HepG2 (cell line): ENCODE data around the gene SEC24D. TPM values are rescaled to one million over a fixed set of nuclear protein-coding genes. Genes with fewer than 3 reads are reported as not detected.

Experiments
- AKAP8 ChIP-seq: sonication (generic); formaldehyde crosslinking; IDR thresholded peaks from 2 replicates; pipeline ENCODE4 v1.5.1; 2020; ENCODE audit warnings: mild to moderate bottlenecking, missing genetic modification reagents
- FOXJ3 ChIP-seq: sonication (generic); formaldehyde crosslinking; IDR thresholded peaks from 2 replicates; pipeline ENCODE4 v1.4.0; 2020; ENCODE audit warnings: missing genetic modification reagents, mild to moderate bottlenecking, borderline replicate concordance
- FOXK1 ChIP-seq: sonication (generic); formaldehyde crosslinking; IDR thresholded peaks from 2 replicates; pipeline ENCODE4 v1.4.0; 2020; ENCODE audit warnings: low read depth, missing genetic modification reagents, borderline replicate concordance
- GATA4 ChIP-seq: sonication (generic); IDR thresholded peaks from 2 replicates; pipeline ENCODE4 v1.6.1; 2016; ENCODE audit warnings: antibody characterized with exemption, low read depth, borderline replicate concordance
- GFI1 ChIP-seq: sonication (generic); formaldehyde crosslinking; IDR thresholded peaks from 2 replicates; pipeline ENCODE4 v1.5.0; 2020; ENCODE audit warnings: missing genetic modification reagents, mild to moderate bottlenecking, borderline replicate concordance
- GTF3A ChIP-seq: sonication (generic); formaldehyde crosslinking; conservative IDR thresholded peaks from 2 replicates; pipeline ENCODE4 v1.4.0; 2020; ENCODE audit warnings: mild to moderate bottlenecking, missing genetic modification reagents
- HDAC2 ChIP-seq: sonication (generic); formaldehyde crosslinking; IDR thresholded peaks from 2 replicates; pipeline ENCODE4 v1.4.0; 2020; ENCODE audit warnings: missing genetic modification reagents
- HNF4A ChIP-seq: sonication (generic); formaldehyde crosslinking; IDR thresholded peaks from 2 replicates; pipeline ENCODE4 v1.4.0; 2020; ENCODE audit warnings: missing genetic modification reagents
- HNRNPLL ChIP-seq: fragments of 200-400 bp; formaldehyde crosslinking; IDR thresholded peaks from 2 replicates; pipeline ENCODE4 v1.6.1; 2017; ENCODE audit warnings: mild to moderate bottlenecking, low read depth, low read length; ENCODE audit not compliant: poor library complexity, severe bottlenecking
- RFX1 ChIP-seq: fragments of 450-650 bp; IDR thresholded peaks from 2 replicates; pipeline ENCODE4 v1.6.1; 2017
- RXRB ChIP-seq: IDR thresholded peaks from 2 replicates; pipeline ENCODE4 v1.6.1; 2016; ENCODE audit warnings: borderline replicate concordance, missing genetic modification reagents, missing compliant biosample characterization
- TCF12 ChIP-seq, 2 experiments: fragments of 450-650 bp in 1 of 2; sonication (generic) in 1 of 2; formaldehyde crosslinking in 1 of 2; IDR thresholded peaks; 2 replicates each; pipeline versions ENCODE4 v1.6.1 to v1.8.0; 2017 to 2022; ENCODE audit warnings: antibody characterized with exemption in 1 of 2, mild to moderate bottlenecking in 1 of 2, missing genetic modification reagents in 1 of 2, moderate library complexity in 1 of 2
- XRCC5 ChIP-seq: fragments of 200-400 bp; formaldehyde crosslinking; optimal IDR thresholded peaks from 2 replicates; pipeline ENCODE3; 2017; ENCODE audit warnings: mild to moderate bottlenecking, low read length
- ZBTB7B ChIP-seq: sonication (generic); formaldehyde crosslinking; IDR thresholded peaks from 2 replicates; pipeline ENCODE4 v1.4.0; 2020; ENCODE audit warnings: missing genetic modification reagents
- ZMYM2 ChIP-seq: sonication (generic); formaldehyde crosslinking; IDR thresholded peaks from 2 replicates; pipeline ENCODE4 v1.8.0; 2022; ENCODE audit warnings: mild to moderate bottlenecking, missing genetic modification reagents
- ZNF136 ChIP-seq: sonication (generic); formaldehyde crosslinking; IDR thresholded peaks from 2 replicates; pipeline ENCODE4 v1.8.1; 2022; ENCODE audit warnings: low read depth, mild to moderate bottlenecking, moderate library complexity, missing genetic modification reagents
- ZNF232 ChIP-seq: sonication (generic); formaldehyde crosslinking; IDR thresholded peaks from 2 replicates; pipeline ENCODE4 v1.4.0; 2020; ENCODE audit warnings: missing genetic modification reagents, borderline replicate concordance
- ZNF264 ChIP-seq: sonication (generic); formaldehyde crosslinking; IDR thresholded peaks from 2 replicates; pipeline ENCODE4 v1.4.0; 2020; ENCODE audit warnings: missing genetic modification reagents
- ZNF572 ChIP-seq: sonication (generic); formaldehyde crosslinking; IDR thresholded peaks from 2 replicates; pipeline ENCODE4 v1.5.1; 2020; ENCODE audit warnings: mild to moderate bottlenecking, missing genetic modification reagents
- ZSCAN31 ChIP-seq: sonication (generic); formaldehyde crosslinking; IDR thresholded peaks from 2 replicates; pipeline ENCODE4 v1.5.0; 2020; ENCODE audit warnings: low read depth, mild to moderate bottlenecking, missing genetic modification reagents
- polyA plus RNA-seq, 8 experiments: library from polyadenylated mRNA; depleted of rRNA in 3 of 8; stranded (reverse) in 7 of 8; unstranded in 1 of 8; fragments of >200 nt; fragmentation: Illumina TruSeq in 4 of 8; extraction: Trizol in 4 of 8; gene quantifications; 2 replicates each; pipeline versions ENCODE4 v1.2.1 to v1.2.3, GENCODE V29; 2011 to 2016; ENCODE audit warnings: low read depth in 4 of 8, missing spikeins in 1 of 8, mixed read lengths in 1 of 8; ENCODE audit not compliant: insufficient read depth in 1 of 8
- total RNA-seq, 5 experiments: library from RNA; depleted of rRNA; stranded (reverse); fragments of >200 nt; fragmentation: Illumina TruSeq; extraction: Trizol; gene quantifications; 2 replicates each; pipeline ENCODE4 v1.2.3, GENCODE V29; 2016; ENCODE audit warnings: low read depth in 1 of 5
- TF ChIP-seq, protein P1 (sequence below): sonication (generic); formaldehyde crosslinking; IDR thresholded peaks from 2 replicates; pipeline ENCODE4 v1.4.0; 2020; ENCODE audit warnings: missing genetic modification reagents, mild to moderate bottlenecking, borderline replicate concordance
- TF ChIP-seq, protein P2 (sequence below): conservative IDR thresholded peaks from 2 replicates; pipeline ENCODE4 v1.6.1; 2018; ENCODE audit warnings: missing genetic modification reagents
- TF ChIP-seq, protein P3 (sequence below): sonication (generic); formaldehyde crosslinking; conservative IDR thresholded peaks from 2 replicates; pipeline ENCODE4 v1.5.0; 2020; ENCODE audit warnings: missing genetic modification reagents
- TF ChIP-seq, protein P4 (sequence below): IDR thresholded peaks from 2 replicates; pipeline ENCODE4 v1.6.1; 2012; ENCODE audit warnings: inconsistent platforms

SEC24D gene
- total and polyA plus RNA-seq, 2 of the 13 experiments (the other 11 are each of a cell fraction or from before 2014, with no cell fraction given) = 30.0 to 51.1 TPM

DNA sequence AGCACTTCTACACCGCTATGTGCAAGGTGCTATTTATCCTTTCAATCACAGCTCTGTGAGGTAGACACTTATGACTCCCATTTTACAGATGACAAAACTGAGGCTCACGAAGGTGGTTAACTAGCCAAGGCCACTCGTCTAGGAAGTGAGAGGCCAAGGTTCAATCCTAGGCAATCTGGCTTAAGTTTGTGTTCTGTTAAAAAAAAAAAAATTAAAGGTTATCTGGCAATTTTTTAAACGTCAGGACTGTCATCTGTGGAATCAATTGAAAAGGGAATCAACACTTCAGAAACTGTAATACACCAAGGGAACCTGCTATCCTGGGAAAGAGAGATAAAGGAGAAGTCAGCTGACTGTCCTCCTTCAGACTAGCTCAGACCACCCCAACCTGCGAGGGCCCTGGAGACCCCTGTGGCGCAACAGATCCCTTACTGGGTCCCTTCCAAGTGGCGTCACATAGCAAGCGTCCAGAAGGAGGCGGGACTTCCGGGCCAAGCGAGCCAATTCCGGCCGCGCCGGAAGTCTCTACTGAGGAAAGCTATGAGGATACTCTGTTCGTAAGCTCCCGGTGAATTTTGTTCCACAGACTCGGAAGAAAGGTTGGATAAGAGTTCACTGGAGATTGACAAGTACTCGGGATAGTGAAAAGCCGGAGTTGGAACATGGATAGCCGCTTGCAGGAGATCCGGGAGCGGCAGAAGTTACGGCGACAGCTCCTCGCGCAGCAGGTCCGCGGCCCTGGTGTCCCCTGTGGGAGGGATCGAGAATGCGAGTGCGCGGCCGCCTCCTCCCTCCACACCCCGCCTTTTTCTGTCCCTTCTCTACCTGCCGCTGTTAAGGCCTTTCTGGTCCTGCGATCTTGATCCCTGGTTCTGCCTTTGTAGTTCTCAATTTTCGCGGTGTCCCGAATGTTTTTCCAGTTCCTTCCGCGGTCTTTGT is 150.8 kb downstream of the SEC24D start, which contains the start of gene METTL14 (continued):
- no peak for TF ChIP-seq GTF3A
- TF ChIP-seq HDAC2 = 0 out of 2 replicates have a peak, but pooled peaks have one; percentile 38
- peak; percentile 81 for TF ChIP-seq HNRNPLL
- TF ChIP-seq ZNF264 (CRISPR knock-in tag) = peak; percentile 61; the same call in 1 of the 2 replicates
- no peak; the same call in 1 of the 2 replicates for TF ChIP-seq FOXJ3 (CRISPR knock-in tag)
- TF ChIP-seq, protein P1, sequence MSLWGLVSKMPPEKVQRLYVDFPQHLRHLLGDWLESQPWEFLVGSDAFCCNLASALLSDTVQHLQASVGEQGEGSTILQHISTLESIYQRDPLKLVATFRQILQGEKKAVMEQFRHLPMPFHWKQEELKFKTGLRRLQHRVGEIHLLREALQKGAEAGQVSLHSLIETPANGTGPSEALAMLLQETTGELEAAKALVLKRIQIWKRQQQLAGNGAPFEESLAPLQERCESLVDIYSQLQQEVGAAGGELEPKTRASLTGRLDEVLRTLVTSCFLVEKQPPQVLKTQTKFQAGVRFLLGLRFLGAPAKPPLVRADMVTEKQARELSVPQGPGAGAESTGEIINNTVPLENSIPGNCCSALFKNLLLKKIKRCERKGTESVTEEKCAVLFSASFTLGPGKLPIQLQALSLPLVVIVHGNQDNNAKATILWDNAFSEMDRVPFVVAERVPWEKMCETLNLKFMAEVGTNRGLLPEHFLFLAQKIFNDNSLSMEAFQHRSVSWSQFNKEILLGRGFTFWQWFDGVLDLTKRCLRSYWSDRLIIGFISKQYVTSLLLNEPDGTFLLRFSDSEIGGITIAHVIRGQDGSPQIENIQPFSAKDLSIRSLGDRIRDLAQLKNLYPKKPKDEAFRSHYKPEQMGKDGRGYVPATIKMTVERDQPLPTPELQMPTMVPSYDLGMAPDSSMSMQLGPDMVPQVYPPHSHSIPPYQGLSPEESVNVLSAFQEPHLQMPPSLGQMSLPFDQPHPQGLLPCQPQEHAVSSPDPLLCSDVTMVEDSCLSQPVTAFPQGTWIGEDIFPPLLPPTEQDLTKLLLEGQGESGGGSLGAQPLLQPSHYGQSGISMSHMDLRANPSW (CRISPR knock-in tag) = no peak
- TF ChIP-seq RFX1 = no peak
- TF ChIP-seq, protein P2, sequence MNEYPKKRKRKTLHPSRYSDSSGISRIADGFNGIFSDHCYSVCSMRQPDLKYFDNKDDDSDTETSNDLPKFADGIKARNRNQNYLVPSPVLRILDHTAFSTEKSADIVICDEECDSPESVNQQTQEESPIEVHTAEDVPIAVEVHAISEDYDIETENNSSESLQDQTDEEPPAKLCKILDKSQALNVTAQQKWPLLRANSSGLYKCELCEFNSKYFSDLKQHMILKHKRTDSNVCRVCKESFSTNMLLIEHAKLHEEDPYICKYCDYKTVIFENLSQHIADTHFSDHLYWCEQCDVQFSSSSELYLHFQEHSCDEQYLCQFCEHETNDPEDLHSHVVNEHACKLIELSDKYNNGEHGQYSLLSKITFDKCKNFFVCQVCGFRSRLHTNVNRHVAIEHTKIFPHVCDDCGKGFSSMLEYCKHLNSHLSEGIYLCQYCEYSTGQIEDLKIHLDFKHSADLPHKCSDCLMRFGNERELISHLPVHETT (CRISPR knock-in tag) = no peak
- TF ChIP-seq ZNF136 (CRISPR knock-in tag) = no peak
- TF ChIP-seq, protein P3, sequence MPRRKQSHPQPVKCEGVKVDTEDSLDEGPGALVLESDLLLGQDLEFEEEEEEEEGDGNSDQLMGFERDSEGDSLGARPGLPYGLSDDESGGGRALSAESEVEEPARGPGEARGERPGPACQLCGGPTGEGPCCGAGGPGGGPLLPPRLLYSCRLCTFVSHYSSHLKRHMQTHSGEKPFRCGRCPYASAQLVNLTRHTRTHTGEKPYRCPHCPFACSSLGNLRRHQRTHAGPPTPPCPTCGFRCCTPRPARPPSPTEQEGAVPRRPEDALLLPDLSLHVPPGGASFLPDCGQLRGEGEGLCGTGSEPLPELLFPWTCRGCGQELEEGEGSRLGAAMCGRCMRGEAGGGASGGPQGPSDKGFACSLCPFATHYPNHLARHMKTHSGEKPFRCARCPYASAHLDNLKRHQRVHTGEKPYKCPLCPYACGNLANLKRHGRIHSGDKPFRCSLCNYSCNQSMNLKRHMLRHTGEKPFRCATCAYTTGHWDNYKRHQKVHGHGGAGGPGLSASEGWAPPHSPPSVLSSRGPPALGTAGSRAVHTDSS (CRISPR knock-in tag) = 0 out of 2 replicates have a peak, but pooled peaks have one; percentile 32
- TF ChIP-seq GFI1 = no peak
- no peak for TF ChIP-seq ZNF572 (CRISPR knock-in tag)
- no peak for TF ChIP-seq AKAP8 (CRISPR knock-in tag)
- 0 out of 2 replicates have a peak, but pooled peaks have one; percentile 45 for TF ChIP-seq ZMYM2
- peak; percentile 95 for TF ChIP-seq ZBTB7B (CRISPR knock-in tag)
- no peak for TF ChIP-seq ZSCAN31 (CRISPR knock-in tag)
- TF ChIP-seq ZNF232 (CRISPR knock-in tag) = peak; percentile 84; the same call in 1 of the 2 replicates
- peak; percentile 47 for TF ChIP-seq XRCC5
- TF ChIP-seq GATA4 = no peak
- no peak for TF ChIP-seq TCF12 (IDR thresholded peaks at IDR 0.05)
- TF ChIP-seq TCF12 (CRISPR knock-in tag; IDR thresholded peaks at IDR 0.05) = no peak
- TF ChIP-seq, protein P4, sequence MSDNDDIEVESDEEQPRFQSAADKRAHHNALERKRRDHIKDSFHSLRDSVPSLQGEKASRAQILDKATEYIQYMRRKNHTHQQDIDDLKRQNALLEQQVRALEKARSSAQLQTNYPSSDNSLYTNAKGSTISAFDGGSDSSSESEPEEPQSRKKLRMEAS = peak; percentile 42; the same call in 1 of the 2 replicates
- no peak for TF ChIP-seq RXRB (CRISPR knock-in tag)
- TF ChIP-seq HNF4A (CRISPR knock-in tag) = no peak
- TF ChIP-seq FOXK1 (CRISPR knock-in tag) = peak; percentile 67; the same call in 1 of the 2 replicates
